Parathyroid adenoma (tissue), 2 donors: ENCODE measurements around the gene OR5AL1.
"Not testable (repeated sequence)": the region's sequence is repeated elsewhere in the genome, so short reads cannot be mapped to it uniquely, and the experiment has no call there.

Experiments used
- H2AFZ ChIP-seq: fragments of 300-600 bp; sonication (generic); one replicate; pipeline ENCODE4 v1.7.0; 2017; ENCODE audit warnings: antibody characterized with exemption, mild to moderate bottlenecking
- H3K27ac ChIP-seq: fragments of 300-600 bp; sonication (generic); one replicate; pipeline ENCODE4 v1.7.0; 2017
- H3K27me3 ChIP-seq: fragments of 300-600 bp; sonication (generic); one replicate; pipeline ENCODE4 v1.7.0; 2017; ENCODE audit warnings: low read length; ENCODE audit not compliant: control insufficient read depth, insufficient read depth
- H3K36me3 ChIP-seq: fragments of 300-600 bp; sonication (generic); one replicate; pipeline ENCODE4 v1.7.0; 2017; ENCODE audit warnings: low read length; ENCODE audit not compliant: control insufficient read depth, insufficient read depth
- H3K4me1 ChIP-seq: fragments of 300-600 bp; sonication (generic); one replicate; pipeline ENCODE4 v1.7.0; 2017; ENCODE audit warnings: control low read depth
- H3K4me2 ChIP-seq: fragments of 300-600 bp; sonication (generic); one replicate; pipeline ENCODE4 v1.7.0; 2017; ENCODE audit warnings: low read length
- H3K4me3 ChIP-seq: fragments of 300-600 bp; sonication (generic); one replicate; pipeline ENCODE4 v1.7.0; 2017; ENCODE audit warnings: low read depth, low read length
- H3K79me2 ChIP-seq: fragments of 300-600 bp; sonication (generic); one replicate; pipeline ENCODE4 v1.7.0; 2017; ENCODE audit warnings: control low read depth
- H3K9ac ChIP-seq: fragments of 300-600 bp; sonication (generic); one replicate; pipeline ENCODE4 v1.7.0; 2017; ENCODE audit warnings: mild to moderate bottlenecking
- H3K9me3 ChIP-seq: fragments of 300-600 bp; sonication (generic); one replicate; pipeline ENCODE4 v1.7.0; 2017; ENCODE audit warnings: low read length; ENCODE audit not compliant: control insufficient read depth
- TF ChIP-seq, protein P1 (sequence below): fragments of 300-600 bp; sonication (generic); IDR thresholded peaks from one replicate; pipeline ENCODE4 v1.7.0; 2017; ENCODE audit warnings: antibody characterized with exemption, mild to moderate bottlenecking
- donor health status: primary hyperparathyroidism.

The OR5AL1 gene

GRCh38 chr11:56412396-56412795 lies at the start of gene OR5AL1:
Gene OR5AL1 (plus strand): TSS chr11:56412696.
- Histone ChIP-seq H3K4me3 (no peak within 1 kb of the TSS), H3K9ac (no peak within 1 kb of the TSS), H3K9me3 (no peaks in the 10 kb centered on the region), H3K36me3 (no peaks in the 10 kb centered on the region), H3K4me2 (no peak within 1 kb of the TSS), H3K79me2 (no peaks in the 10 kb centered on the region), H3K27me3 (no peaks in the 10 kb centered on the region), H2AFZ (no peak within 1 kb of the TSS), H3K4me1 (no peaks in the 10 kb centered on the region), H3K27ac (no peak within 1 kb of the TSS)
- TF ChIP-seq, protein P1, sequence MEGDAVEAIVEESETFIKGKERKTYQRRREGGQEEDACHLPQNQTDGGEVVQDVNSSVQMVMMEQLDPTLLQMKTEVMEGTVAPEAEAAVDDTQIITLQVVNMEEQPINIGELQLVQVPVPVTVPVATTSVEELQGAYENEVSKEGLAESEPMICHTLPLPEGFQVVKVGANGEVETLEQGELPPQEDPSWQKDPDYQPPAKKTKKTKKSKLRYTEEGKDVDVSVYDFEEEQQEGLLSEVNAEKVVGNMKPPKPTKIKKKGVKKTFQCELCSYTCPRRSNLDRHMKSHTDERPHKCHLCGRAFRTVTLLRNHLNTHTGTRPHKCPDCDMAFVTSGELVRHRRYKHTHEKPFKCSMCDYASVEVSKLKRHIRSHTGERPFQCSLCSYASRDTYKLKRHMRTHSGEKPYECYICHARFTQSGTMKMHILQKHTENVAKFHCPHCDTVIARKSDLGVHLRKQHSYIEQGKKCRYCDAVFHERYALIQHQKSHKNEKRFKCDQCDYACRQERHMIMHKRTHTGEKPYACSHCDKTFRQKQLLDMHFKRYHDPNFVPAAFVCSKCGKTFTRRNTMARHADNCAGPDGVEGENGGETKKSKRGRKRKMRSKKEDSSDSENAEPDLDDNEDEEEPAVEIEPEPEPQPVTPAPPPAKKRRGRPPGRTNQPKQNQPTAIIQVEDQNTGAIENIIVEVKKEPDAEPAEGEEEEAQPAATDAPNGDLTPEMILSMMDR = no peak

DNA sequence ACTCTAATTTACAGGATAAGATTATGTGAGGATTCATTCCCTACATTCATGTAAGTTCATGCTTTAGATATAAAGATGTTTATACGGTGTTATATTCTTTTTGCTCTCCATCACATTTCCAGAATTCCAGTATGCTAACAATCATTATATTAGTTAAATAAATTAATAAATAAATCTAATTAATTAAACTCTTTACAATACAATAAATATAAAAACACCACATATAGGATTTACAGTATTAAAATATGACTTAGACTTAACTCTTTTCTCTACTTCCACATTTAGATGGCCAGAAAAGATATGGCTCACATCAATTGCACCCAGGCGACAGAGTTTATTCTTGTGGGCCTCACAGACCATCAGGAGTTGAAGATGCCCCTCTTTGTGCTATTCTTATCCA lies 37.2 kb upstream of the OR5AL1 start, which contains the start of gene OR8U1:
Gene OR8U1, plus strand, starts transcription at position 301 of the 400 bp plus-strand sequence. Its CDS starts 0 bp downstream, at position 301.
- Histone ChIP-seq H3K36me3 (no peaks in the 10 kb centered on the region), H2AFZ (no peak within 1 kb of the TSS), H3K9me3 (no peaks in the 10 kb centered on the region), H3K4me1 (no peaks in the 10 kb centered on the region), H3K9ac (no peak within 1 kb of the TSS), H3K27me3 (no peaks in the 10 kb centered on the region), H3K4me2 (no peak within 1 kb of the TSS), H3K79me2 (no peaks in the 10 kb centered on the region), H3K4me3 (no peak within 1 kb of the TSS), H3K27ac (no peak within 1 kb of the TSS)
- TF ChIP-seq, protein P1 = no peak

DNA sequence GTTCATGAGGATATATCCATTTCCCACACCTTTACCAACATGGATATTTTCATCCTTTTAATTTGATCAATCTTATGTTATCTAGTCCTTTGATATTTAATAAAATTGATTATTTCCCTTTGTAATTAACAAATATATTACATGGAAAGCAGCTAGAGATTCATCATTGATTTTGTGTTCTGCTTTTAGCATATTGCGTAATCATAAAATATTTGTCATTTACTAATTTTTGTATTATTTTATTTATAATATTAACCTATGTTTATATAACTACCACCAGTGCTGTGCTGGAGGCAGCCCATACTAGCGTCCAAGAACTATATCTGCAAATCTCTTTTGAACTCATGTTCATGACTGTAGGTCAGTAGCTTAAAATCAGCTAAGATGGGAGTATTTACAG lies 32.4 kb upstream of the OR5AL1 start:
- Histone ChIP-seq H3K9me3 (no peaks in the 10 kb centered on the region), H3K9ac (no peak overlapping the region), H3K79me2 (no peaks in the 10 kb centered on the region), H3K36me3 (no peaks in the 10 kb centered on the region), H3K4me3 (no peak overlapping the region), H3K27me3 (no peaks in the 10 kb centered on the region), H3K4me2 (no peak overlapping the region), H3K4me1 (no peaks in the 10 kb centered on the region), H2AFZ (no peak overlapping the region), H3K27ac (no peak overlapping the region)
- TF ChIP-seq, protein P1 = no peak

GRCh38 chr11:56394381-56394780 lies 18.1 kb upstream of the OR5AL1 start:
- Histone ChIP-seq H3K4me1 (no peaks in the 10 kb centered on the region), H3K9ac (no peak overlapping the region), H3K79me2 (no peaks in the 10 kb centered on the region), H3K4me2 (no peak overlapping the region), H3K9me3 (no peaks in the 10 kb centered on the region), H3K36me3 (no peaks in the 10 kb centered on the region), H3K27ac (no peak overlapping the region), H3K4me3 (no peak overlapping the region), H2AFZ (no peak overlapping the region), H3K27me3 (no peaks in the 10 kb centered on the region)
- TF ChIP-seq, protein P1 = no peak

DNA sequence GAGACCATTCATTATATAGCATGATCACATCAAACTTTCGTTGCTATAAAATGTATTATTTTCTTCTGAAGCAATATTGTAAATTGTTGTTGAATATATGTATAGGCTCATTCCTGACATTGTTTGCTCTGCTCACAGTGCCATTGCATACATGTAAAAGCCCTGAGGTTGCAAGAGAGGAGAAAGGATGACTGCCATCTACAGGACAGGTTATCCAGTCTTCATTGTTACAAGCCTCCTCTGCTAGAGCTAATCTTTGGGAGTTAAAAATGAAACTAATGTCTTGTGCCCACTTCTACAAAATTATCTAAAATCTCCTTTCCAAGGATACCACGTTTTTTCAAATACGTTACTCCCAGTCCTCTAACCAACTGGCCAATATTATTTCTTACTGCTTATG lies 16.4 kb upstream of the OR5AL1 start:
- TF ChIP-seq, protein P1 = no peak
- Histone ChIP-seq H3K9me3 (no peaks in the 10 kb centered on the region), H3K4me2 (no peak overlapping the region)

GRCh38 chr11:56401858-56402461 lies 10.5 kb upstream of the OR5AL1 start:
- not testable (repeated sequence) for H3K36me3 ChIP-seq, H3K27ac ChIP-seq, H3K9me3 ChIP-seq, H3K4me3 ChIP-seq, H2AFZ ChIP-seq, H3K9ac ChIP-seq, H3K79me2 ChIP-seq, H3K4me1 ChIP-seq, H3K4me2 ChIP-seq, H3K27me3 ChIP-seq

More for the DNA sequence above, 16.4 kb upstream of the OR5AL1 start:
- Histone ChIP-seq H3K36me3 (no peaks in the 10 kb centered on the region), H3K4me1 (no peaks in the 10 kb centered on the region), H2AFZ (no peak overlapping the region), H3K27me3 (no peaks in the 10 kb centered on the region), H3K4me3 (no peak overlapping the region), H3K27ac (no peak overlapping the region), H3K9ac (no peak overlapping the region), H3K79me2 (no peaks in the 10 kb centered on the region)
